GM08714 (cell line): ENCODE measurements around the gene CDHR5.
"Not testable (repeated sequence)": the region's sequence is repeated elsewhere in the genome, so short reads cannot be mapped to it uniquely, and the experiment has no call there.

Source experiments
- H3K4me3 ChIP-seq: fragments of 200-500 bp; sonication (Bioruptor generic); 2 replicates; pipeline ENCODE4 v1.5.1; 2014; ENCODE audit warnings: mild to moderate bottlenecking, low read length, inconsistent platforms
- ZNF274 ChIP-seq: IDR thresholded peaks from 2 replicates; pipeline ENCODE4 v1.6.1; 2012; ENCODE audit warnings: mild to moderate bottlenecking, low read depth, low read length

Gene CDHR5

DNA sequence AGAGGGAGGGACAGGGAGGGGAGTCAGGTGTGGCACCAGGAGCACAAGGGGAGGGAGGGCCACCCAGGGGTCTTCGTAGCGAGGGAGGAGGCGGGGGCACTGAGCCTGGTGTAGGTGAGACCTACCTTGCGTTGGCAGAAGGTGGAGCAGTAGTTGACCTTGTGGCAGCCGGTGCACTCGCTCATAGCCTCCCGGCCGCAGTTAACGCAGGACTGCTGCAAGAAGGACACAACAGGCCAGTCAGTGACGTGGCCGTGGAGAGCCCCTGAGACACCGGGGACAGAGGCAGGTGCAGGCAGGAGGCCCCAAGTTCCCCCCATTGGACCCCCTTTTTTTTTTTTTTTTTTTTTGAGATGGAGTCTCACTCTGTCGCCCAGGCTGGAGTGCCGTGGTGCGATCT is 29.1 kb upstream of the CDHR5 start:
- TF ChIP-seq ZNF274 = no peak
- no peak overlapping the region for H3K4me3 ChIP-seq

DNA sequence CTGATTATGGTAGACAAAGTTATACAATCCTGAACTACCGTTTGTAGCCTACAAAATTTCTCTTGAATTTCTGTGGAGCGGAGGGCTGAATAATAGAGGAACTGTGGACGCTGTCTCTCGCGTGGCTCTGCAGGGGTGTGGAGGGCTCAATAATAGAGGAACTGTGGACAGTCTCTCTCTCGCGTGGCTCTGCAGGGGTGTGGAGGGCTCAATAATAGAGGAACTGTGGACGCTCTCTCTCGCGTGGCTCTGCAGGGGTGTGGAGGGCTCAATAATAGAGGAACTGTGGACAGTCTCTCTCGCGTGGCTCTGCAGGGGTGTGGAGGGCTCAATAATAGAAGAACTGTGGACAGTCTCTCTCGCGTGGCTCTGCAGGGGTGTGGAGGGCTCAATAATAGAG is 28.4 kb upstream of the CDHR5 start:
- H3K4me3 ChIP-seq = not testable (repeated sequence)

DNA sequence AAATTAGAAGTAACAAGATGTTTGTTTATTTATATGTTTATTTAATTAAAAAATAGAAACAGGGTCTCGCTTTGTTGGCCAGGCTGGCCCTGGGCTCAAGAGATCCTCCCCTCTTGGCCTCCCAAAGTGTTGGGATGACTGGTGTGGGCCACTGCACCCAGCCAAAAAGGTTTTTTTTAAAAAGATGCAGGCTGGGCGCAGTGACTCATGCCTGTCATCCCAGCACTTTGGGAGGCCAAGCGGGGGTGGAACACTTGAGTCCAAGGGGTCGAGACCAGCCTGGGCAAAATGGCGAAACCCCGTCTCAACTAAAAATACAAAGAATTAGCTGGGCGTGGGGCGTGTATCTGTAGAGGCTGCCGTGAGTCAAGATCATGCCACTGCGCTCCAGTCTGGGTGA is 25.7 kb upstream of the CDHR5 start:
- TF ChIP-seq ZNF274 = no peak
- no peak overlapping the region for H3K4me3 ChIP-seq

DNA sequence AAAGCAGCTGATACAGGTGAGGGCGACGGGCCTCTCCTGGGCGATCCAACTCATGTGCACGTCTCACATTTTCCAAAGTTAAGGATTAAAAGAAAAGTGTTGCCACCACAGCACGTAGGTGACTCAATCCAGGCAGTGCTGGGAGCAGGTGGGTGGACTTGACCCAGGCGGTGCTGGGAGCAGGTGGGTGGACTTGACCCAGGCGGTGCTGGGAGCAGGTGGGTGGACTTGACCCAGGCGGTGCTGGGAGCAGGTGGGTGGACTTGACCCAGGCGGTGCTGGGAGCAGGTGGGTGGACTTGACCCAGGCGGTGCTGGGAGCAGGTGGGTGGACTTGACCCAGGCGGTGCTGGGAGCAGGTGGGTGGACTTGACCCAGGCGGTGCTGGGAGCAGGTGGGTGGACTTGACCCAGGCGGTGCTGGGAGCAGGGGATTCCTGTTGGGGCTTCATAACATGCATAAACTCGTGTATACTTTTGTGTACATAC is 23.0 kb upstream of the CDHR5 start:
- not testable (repeated sequence) for H3K4me3 ChIP-seq

DNA sequence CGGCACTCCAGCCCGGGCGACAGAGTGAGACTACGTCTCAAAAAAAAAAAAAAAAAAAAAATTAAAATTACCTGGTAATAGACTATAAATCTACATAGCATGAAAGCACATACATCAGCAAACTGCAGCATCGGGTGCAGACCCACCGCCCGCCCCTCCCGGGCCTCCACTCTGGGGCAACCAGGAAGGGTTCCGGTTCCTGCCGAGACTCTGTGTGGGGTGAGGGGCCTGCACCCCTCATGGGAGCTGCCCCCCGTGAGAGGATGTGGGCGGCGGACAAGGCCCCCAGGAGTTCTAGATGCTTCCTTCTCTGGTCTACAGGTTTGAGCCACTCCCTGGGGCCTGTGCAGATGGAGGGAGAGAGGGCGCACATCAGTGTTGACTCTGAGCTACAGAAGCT is 21.5 kb upstream of the CDHR5 start:
- H3K4me3 ChIP-seq = no peak overlapping the region
- no peak for TF ChIP-seq ZNF274

DNA sequence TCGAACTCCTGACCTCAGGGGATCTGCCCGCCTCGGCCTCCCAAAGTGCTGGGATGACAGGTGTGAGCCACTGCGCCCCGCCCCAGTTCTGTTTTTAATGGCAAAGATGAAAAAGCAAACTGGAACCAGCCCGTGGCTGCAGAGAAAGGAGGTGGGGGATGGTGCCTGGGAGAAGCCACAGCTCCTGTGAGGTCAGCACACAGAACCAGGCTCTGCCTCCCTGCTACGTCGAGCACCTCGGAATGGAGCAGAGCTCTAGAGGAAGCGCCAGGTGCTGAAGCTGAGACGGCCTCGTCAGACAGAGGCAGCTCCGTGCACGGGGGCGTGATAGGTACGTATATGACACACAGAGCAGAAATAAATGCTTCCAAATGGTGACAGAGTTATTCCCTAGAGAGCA is 20.8 kb upstream of the CDHR5 start:
- TF ChIP-seq ZNF274 = no peak
- H3K4me3 ChIP-seq = no peak overlapping the region

DNA sequence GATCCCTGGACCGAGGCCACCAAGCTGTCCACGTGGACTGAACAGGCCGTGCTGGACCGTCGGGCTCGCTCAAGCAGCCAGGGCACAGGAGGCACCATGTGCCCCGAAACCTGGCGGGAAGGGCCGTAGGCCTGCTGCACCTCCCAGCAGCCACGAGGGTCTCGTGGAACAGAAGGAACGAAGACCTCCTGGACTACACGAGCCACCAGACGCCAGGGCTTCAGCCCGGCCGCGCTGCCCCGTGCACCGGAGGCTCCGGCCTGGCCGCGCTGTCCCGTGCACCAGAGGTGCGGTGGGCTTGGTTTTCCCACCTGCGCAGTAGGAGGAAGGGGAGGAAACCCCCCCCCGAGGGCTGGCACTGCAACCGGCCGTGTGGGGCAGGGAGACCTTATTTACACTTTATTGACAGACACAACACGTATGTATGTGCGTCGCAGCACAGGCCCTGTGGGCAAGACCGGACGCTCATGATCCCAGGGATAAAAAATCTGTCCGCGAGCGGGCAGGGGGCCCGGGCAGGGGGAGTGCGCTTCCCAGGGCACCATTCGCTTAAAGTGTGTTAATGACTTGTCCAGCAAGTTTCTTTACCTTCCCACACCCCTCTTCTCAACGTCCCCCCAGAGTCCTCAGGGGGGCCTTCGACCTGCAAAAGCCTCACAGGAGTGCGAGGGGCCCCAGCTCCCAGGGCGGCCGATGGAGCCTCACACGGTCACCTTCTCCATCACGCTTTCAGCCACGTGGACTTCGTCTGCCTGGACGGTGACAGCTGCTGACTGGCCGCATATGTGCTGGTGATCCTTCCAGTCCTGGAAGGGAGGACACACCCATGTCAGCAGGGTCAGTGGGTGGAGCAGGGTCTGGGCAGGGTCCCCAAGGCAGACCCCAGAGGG is 19.3 kb upstream of the CDHR5 start:
- H3K4me3 ChIP-seq = no peak overlapping the region
- no peak for TF ChIP-seq ZNF274

DNA sequence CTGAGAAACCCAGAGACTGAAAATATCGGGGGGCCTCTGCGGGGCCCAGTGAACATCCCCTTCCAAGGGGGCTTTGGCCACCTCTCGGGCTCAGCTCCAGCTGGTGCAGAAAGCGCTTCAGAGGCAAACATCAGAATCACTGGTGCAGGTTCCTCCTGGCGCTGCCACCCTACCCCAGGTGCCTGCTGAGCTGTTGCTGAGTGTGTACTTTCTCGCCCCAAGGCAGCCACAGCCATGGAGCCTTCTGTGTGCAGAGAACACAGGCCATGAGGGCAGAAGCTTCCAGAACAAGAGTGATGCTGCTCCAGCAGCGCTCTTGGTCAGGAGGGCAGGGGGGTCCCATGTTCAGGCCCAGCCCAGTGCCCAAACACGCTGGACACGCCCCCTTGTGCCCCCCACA is 18.6 kb upstream of the CDHR5 start:
- no peak for TF ChIP-seq ZNF274
- H3K4me3 ChIP-seq = no peak overlapping the region

DNA sequence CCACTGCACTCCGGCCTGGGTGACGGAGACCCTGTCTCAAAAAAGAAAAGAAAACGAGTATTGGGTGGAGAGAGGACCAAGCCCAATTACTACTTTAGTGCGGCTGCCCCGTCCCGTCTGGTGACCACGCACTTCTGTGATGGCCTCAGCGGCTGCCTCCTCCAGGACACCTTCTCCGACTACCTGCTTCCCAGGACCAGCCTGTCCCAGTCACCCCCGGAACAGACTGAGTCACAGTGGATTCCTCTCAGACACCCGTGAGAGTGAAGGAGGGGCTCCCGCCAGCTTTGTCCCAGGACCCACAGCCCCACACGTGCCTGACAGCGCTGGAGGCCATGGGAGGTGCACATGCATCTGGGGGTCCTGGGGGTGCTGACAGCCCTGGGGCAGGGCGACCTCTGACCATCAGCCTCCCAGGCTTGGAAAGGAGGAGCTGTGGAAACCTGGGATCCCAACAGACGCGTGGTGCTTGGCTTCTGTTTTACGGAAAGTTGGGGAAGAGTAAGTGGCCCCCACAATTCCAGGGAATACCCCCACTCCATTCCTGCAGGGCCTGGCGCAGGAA is 17.1 kb upstream of the CDHR5 start:
- H3K4me3 ChIP-seq = no peak overlapping the region
- TF ChIP-seq ZNF274 = no peak

DNA sequence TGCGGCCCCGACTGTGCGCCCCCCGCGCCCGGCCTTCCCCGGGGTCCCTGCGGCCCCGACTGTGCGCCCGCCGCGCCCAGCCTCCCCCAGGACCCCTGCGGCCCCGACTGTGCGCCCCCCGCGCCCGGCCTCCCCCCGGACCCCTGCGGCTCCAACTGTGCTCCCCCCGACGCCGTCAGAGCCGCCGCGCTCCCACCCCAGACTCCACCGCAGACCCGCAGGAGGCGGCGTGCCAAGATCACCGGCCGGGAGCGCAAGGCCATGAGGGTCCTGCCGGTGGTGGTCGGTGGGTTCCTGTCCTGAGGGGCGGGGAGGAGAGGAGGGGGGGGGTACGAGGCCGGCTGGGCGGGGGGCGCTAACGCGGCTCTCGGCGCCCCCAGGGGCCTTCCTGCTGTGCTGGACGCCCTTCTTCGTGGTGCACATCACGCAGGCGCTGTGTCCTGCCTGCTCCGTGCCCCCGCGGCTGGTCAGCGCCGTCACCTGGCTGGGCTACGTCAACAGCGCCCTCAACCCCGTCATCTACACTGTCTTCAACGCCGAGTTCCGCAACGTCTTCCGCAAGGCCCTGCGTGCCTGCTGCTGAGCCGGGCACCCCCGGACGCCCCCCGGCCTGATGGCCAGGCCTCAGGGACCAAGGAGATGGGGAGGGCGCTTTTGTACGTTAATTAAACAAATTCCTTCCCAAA is 15.4 kb upstream of the CDHR5 start:
- TF ChIP-seq ZNF274 = no peak
- H3K4me3 ChIP-seq = no peak overlapping the region

DNA sequence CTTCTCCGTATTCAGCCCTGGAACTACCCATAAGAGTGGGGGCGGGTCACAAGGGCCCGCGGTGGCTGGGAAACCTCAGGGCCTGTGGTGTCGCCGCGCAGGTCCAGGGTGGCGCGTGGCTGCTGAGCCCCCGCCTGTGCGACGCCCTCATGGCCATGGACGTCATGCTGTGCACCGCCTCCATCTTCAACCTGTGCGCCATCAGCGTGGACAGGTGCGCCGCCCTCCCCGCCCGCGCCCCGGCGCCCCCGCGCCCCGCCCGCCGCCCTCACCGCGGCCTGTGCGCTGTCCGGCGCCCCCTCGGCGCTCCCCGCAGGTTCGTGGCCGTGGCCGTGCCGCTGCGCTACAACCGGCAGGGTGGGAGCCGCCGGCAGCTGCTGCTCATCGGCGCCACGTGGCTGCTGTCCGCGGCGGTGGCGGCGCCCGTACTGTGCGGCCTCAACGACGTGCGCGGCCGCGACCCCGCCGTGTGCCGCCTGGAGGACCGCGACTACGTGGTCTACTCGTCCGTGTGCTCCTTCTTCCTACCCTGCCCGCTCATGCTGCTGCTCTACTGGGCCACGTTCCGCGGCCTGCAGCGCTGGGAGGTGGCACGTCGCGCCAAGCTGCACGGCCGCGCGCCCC is 14.7 kb upstream of the CDHR5 start:
- no peak overlapping the region for H3K4me3 ChIP-seq
- TF ChIP-seq ZNF274 = no peak

DNA sequence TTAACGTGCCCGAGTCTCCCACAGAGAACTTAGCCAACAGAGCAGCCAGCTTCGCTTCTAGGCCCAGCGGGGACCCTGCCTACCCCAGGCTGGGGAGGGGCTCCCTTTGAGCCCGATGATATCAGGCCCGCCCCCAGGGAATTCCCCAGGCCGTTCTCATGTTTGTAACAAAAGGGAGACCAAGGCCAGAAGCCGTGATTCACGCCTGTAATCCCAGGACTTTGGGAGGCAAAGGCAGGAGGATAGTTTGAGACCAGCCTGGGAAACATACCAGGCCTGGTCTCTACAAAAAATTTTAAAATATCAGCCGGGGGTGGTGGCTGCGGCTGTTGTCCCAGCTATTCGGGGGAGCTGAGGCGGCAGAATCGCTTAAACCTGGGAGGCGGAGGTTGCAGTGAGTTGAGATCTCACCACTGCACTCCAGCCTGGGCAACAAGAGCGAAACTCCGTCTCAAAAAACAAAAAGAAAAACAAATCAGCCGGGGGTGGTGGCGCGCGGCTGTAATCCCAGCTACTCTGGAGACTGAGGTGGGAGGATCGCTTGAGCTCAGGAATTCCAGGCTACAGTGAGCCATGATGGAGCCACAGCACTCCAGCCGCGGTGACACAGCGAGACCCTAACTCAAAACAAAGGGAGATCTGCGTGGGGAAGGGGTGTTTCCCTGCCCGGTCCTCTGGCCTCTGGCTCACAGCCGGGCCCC is 14.0 kb upstream of the CDHR5 start:
- no peak overlapping the region for H3K4me3 ChIP-seq
- no peak for TF ChIP-seq ZNF274

DNA sequence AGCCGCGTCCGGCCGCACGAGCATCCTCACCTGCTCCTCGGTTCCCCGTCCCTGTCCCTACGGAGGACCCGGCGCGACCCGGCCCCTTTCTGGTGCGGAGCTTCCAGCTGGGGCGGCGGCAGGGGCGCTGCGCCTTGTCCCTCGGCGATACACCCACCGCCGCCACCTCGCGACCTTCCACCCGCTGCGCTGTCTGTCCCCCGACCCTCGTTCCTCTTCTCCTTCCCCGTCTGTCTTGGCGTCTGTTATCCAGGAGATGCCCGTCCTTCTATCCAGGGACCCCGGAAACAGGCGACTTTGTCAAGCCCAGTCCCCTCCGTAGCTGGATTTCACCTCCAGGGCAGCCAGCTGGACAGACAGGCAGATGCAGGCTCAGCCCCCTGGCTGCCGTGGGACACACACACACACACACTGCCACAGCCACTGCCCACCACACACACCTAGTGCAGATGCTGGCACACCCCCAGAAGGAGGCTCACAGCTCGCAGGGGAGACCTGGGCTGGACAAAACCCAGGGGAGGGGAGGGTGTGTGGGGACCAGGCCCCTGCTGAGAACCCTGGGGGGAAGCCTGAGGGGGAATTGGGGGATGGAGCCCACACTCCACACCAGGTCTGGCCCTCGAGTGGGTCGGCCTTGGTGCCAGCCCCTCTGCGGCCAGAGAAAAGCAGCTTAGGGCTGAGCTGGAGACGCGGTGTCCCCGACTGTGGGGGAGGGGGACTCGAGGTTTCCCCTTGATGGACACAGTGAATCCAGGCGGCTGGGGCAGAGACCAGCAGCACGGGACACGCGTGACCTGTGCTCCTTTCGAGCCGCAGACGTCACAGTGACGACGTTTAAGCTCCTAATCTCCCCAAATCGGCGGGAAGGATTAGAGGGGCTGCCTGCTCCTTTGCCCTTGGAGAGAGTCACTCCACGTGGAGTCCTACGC is 13.1 kb upstream of the CDHR5 start:
- no peak for TF ChIP-seq ZNF274
- no peak overlapping the region for H3K4me3 ChIP-seq

DNA sequence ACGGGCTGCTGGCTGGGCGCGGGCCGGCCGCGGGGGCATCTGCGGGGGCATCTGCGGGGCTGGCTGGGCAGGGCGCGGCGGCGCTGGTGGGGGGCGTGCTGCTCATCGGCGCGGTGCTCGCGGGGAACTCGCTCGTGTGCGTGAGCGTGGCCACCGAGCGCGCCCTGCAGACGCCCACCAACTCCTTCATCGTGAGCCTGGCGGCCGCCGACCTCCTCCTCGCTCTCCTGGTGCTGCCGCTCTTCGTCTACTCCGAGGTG is 12.5 kb upstream of the CDHR5 start:
- no peak for TF ChIP-seq ZNF274
- H3K4me3 ChIP-seq = no peak overlapping the region
